ENCODE results near the gene ICAM3.

The ICAM3 gene

DNA sequence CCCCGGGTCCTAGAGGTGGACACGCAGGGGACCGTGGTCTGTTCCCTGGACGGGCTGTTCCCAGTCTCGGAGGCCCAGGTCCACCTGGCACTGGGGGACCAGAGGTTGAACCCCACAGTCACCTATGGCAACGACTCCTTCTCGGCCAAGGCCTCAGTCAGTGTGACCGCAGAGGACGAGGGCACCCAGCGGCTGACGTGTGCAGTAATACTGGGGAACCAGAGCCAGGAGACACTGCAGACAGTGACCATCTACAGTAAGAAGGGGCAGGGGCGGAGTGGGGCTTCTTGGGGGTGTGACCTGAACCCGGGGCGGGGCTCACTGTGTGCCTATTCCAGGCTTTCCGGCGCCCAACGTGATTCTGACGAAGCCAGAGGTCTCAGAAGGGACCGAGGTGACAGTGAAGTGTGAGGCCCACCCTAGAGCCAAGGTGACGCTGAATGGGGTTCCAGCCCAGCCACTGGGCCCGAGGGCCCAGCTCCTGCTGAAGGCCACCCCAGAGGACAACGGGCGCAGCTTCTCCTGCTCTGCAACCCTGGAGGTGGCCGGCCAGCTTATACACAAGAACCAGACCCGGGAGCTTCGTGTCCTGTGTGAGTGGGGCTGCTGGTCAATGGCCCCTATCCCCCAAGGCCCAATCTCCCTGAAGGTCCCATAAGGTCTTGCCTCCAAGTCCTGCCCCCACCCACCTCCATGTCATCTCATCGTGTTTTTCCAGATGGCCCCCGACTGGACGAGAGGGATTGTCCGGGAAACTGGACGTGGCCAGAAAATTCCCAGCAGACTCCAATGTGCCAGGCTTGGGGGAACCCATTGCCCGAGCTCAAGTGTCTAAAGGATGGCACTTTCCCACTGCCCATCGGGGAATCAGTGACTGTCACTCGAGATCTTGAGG is 55.1 kb downstream of the ICAM3 start:
- Mint-ChIP-seq H3K36me3 (ENCODE audit: low read depth) (peaks cover 43% of the 10 kb centered on the region), H3K27ac (no peak overlapping the region), H3K9me3 (no peaks in the 10 kb centered on the region), H3K4me3 (no peak overlapping the region), H3K4me1 (peaks cover 43% of the 10 kb centered on the region), H3K27me3 (peaks cover 14% of the 10 kb centered on the region)
- ATAC-seq (no peak), DNase-seq (no peak)

Measured in activated naive CD8-positive, alpha-beta T cell treated with anti-CD3 and anti-CD28 coated beads, Interleukin-2, amount 50 U/mL, for 24 hours (primary cell).